ENCODE measurements around the gene HCFC1.

Gene HCFC1

DNA sequence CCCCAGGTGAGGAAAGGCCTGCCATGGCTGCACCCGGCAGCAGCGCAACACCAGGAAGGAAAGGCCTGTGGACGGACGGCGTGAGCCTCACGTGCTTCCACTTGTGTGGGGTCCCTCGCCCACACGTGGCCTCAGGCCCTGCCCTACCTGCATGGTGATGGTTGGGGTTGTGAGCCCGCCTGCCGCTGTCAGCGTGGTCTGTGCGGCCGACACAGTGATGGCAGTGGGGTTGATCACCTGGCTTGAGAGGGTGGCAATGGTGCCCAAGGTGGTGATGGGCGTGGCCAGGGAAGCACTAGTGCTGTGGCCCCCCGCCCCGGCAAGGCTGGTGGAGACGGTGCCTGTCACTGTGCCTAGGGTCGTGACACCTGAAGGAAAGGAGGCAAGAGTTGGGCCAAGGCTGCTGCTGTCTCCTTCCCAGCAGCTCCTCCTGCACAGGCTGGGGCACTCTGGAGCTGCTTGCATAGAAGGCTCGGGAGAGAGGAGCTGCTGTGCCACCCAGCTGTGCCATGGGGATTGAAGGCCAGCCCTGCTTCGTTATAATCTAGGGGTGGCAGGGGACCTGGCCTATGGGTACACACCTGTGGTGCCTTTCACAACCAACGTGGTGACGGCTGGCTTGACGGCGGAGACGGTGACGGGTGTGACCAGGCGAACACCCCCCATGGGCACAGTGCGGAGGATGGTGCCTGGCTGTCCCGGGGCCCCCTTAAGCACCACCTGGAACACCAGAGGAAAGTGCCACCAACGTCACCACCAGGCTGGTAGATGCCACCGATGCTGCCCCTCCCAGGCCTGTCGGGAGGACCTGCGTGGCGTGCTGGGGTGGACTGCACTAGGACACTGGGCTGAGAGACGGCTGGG is 15.3 kb downstream of the HCFC1 start:
- no peak for DNase-seq (ENCODE audit: low spot score)

DNA sequence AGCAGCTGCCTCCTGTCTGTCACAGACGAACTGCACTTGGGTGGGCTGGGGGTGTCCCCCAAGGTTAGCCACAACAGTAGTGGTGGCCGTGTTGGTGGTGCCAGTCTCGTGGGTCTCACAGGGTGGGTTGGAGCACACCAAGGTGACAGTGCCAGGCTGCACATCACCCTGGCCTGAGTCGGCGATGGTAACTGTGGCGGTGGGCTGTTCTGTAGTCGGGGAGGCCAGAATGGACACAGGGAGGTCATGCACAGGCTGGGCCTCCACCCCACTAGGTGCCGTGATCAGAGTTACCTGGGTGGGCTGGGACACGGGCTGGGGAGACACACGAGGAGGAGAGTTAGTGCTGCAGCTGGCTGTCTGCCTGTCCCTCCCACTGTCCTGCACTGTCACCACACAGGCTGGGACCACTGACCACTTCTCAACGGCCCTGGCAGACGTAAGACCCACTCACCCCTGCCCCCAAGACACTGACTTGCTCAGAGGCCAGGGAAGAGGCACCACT is 16.3 kb downstream of the HCFC1 start:
- DNase-seq (ENCODE audit: low spot score), result no peak

DNA sequence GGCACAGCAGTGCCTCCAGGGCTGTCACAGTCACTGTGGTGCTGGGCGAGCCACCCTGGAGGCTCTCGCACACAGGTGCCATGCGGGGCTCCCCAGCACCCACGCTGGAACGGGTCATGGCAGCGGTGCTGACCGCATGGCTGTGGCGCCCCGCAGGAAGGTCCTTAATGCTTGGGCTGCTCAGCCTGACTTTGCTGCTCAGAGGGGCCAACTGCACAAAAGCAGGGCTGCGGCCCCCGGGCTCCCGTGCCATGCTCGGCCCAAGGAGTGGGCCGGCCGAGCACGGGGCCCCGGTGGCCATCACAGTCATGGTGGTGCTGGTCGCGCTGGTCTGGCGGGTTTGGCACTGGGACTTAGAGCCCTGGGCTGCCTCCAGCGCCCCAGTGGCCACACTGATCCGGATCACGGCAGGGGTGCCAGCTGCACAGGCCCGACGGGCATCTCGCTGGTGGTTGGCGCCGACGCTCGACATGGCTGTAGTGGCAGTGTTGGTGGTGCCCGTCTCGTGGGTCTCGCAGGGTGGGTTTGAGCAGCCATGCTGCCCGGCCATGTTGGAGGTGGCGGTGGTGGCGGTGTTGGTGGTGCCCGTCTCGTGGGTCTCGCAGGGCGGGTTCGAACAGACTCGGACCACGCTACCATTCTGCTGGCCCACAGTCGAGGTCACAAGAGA is 16.9 kb downstream of the HCFC1 start:
- DNase-seq (ENCODE audit: low spot score), result no peak

DNA sequence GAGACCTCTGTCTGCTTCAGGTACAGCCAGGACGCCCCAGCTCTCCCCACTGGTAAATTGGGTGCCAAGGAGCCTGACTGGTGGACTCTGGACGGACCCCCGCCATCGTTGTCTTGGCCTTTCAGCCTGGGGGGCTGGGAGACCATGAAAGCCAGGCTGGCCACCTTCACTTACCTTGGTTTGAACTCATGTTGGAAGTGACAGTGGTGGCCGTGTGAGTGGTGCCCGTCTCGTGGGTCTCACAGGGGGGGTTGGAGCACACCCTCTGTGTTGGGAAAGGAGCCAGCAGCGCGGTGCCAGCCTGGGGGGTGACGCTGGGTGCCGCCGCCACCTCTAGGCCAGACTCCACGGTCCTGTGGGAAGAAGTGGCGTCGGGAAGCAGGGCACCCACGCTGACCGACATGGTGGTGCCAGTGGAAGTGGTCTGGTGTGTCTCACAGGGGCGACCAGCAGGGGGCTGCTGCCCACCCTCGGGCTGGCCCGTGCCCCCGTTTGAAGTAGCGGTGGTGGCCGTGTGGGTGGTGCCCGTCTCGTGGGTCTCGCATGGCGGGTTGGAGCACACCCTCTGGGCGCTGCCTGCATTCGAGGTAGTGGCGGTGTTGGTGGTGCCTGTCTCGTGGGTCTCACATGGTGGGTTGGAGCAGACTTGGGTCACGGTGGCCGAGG is 17.6 kb downstream of the HCFC1 start:
- DNase-seq (ENCODE audit: low spot score), result no peak

DNA sequence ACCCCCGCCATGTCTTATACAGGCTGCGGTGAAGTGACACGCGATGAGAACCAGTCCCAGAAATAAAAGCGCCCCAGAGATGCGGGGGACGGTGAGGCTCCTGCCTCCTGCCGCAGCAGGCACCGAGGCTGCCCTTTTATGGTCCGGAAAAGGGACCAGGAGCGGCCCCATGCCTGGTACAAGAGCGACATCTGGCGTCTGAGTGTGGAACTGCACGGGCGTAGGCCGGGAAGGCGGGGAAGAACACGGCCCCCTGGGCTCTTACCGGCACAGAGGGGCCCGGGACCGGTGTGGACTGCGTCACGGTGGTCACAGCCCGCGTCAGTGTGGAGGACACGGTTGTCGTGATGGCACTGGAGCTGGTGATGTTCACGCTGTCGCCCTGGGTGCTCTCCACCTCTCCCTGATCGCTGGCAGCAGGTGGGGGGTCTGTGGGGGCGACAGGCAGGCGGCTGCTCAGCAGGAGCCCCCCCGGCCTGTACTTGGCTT is 18.2 kb downstream of the HCFC1 start:
- DNase-seq (ENCODE audit: low spot score), result peak; percentile 80

DNA sequence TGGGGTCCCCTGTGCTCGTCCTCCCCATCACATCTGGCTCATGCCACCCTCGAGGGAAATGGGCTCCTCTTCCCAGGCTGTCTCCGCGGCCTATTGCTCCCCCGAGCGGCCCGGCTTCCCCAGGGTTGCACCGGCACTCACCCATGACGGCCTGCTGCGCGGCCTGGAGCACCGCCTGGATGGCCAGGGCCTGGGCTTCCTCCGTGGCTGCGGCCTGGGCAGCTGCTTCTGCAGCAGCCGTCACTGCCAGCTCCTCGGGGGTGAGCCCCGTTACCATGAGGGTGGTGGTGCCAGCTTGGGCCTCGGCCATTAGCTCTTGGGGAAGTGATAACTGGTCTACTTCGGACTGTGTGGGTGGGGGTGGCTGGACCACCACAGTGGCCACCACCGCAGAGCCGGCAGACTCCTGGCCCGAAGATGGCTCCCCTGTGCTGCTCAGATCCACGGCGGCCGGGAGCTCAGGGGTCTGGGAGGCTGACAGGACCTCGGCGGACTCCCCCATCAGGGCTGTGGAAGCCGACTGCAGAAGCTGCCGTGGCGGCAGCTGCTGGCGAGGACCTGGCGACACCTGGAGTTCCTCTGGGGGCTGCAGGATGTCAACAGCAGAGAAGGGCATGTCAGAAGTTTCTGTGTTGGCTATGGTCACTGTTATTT is 19.1 kb downstream of the HCFC1 start:
- DNase-seq (ENCODE audit: low spot score), result no peak

DNA sequence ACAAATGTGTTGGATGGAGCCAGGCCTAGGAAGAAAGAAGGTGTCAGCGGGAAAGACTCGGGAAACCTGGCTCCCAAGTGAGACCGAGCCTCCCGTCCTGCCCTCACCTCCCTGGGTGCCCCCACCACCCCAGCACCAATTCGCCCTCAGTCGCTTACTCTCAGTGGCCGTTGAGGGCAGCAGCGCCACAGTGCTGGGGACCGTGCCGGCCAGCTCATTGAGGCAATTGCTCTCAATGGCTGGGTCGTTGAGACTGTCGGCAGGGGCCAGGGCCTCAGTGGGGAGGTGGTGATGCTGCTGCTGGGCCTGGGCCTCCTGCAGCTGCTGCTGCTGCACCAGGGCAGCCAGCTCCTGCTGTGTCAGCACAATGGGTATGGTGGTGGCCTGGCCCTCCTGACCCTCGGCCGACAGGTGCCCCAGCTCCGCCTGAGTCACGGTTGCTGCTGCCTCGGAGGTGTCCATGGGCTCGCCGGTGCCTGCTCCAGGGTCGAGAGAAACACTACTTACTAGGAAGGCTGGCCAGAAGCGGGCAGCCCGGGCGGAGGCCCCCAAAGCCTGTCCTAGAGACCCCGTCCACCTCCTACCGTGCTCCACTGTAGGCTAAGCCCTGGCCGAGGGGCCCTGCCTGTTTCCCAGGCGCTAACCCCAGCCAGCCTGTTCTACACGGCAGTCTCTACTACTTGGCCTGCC is 19.8 kb downstream of the HCFC1 start:
- DNase-seq (ENCODE audit: low spot score), result no peak

DNA sequence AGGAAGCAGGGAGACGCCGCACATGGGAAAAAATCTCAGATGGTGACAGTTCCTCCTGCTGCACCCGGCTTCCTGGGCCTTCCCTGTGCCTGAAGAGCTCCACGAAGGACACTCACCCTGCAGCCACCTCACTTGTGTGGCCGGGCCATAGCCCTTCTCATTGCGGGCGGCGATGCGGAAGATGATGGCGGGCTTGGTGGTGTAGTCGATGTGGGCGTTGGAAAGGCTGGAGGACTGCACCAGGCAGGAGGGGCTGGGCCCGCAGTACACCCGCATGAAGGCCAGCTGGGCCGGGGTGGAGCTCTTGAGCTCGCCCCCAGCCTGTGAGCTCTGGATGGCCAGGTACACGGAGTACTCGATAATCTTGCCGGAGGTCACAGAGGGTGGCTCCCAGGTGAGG is 21.5 kb downstream of the HCFC1 start:
- DNase-seq (ENCODE audit: low spot score), result no peak

DNA sequence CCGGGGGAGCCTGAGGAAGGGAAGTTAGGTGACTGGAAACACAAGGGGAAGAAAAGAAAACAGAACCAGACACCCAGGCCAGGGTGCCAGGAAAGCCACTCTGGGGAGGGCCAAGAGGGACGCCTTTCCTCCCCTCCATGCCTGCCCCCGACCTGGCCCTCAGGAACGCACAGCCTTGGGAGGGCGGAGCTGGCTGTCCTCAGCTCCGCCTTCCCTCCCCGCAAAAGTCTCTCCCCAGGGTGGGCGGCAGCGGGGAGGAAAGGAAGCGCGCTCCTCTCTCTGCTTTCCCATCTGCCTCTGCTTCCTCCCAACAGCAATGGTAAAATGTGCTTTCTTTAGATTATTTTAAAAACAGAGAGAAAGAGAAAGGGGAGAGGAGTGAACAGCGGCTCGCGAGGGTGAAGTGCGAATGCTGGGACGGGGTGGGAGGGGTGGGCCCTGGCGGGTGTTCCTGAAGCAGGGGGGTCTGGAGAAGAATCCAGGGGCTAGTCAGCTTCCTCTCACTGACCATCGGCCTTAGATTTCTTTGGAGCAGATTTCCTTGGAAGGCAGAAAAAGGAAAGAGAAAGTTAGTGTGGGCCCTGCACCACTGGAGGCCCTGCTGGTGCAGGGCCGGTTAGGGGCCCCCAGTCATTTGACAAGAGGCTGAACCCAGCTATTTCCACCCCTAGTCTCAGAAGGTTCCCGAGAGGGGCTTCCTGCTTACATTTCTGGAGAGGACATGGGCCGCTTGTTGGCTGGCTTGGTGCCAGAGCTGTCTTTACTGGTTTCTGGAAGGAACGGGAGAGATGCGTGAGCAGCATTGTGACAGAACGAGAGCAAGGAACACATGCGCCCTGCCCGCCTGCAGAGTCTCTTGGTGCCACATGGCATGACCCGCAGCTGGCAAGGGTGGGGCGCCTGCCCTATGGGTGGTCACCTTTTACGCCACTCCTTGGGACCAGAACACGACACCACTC is 22.5 kb downstream of the HCFC1 start:
- DNase-seq (ENCODE audit: low spot score), result no peak

DNA sequence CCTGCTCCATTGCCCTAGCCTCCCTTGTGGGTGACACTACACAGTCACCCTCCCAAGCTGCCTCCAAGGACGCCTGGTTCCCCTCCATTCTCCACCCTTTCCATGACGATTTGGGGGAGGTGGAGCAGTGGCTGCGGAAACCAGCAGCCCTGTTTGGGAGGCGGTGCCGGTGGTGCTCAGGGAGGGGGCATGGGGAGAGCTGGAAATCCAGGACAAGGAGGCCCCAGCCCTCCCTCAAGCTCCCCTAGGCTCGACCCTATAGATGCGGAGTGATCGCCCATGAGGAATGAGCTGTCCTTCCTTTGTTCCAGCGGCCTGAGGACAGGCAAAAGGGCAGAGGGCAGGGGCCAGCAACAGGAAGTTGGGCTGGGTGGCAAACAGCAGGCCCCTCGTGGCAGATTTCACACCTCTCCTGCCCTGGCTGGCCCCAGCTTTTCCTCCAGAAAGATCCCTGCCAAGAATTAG is 23.6 kb downstream of the HCFC1 start:
- no peak for DNase-seq (ENCODE audit: low spot score)

DNA sequence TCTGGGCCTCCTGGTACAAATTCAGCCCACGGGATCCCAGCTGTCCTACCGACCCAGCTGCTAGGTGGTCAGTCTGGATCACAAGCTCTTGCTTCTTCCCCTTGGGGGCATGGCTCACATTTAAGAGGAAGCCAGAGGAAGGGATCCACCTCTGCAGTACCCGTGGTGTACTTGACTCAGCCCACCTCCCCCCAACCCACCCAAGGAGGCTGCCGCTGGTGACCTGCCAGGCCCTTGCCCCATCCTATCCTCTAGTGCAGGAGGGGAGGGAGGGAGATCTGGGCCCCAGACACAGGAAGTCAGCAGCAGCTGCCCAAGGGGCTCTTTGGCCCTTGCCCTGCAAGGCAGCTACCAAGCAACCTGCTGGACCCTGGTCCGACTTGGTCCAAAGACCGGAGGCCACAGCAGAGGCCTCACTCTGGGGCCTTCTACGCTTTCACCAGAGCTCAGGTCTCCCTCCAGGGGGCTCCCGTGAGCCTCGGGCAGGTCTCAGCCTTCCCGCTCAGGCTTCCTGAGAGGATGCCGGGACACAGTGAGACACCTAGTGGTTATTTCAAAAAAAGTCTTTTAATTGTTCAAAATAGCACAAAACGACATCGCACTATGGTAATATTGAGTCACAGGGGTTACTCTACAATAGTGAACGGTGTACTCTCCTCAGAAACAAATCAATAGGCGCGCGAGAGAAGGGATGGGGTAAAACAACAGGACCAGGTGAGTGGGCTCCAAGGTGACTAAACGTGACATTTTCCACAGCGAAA is 24.4 kb downstream of the HCFC1 start:
- DNase-seq (ENCODE audit: low spot score), result peak; percentile 78

DNA sequence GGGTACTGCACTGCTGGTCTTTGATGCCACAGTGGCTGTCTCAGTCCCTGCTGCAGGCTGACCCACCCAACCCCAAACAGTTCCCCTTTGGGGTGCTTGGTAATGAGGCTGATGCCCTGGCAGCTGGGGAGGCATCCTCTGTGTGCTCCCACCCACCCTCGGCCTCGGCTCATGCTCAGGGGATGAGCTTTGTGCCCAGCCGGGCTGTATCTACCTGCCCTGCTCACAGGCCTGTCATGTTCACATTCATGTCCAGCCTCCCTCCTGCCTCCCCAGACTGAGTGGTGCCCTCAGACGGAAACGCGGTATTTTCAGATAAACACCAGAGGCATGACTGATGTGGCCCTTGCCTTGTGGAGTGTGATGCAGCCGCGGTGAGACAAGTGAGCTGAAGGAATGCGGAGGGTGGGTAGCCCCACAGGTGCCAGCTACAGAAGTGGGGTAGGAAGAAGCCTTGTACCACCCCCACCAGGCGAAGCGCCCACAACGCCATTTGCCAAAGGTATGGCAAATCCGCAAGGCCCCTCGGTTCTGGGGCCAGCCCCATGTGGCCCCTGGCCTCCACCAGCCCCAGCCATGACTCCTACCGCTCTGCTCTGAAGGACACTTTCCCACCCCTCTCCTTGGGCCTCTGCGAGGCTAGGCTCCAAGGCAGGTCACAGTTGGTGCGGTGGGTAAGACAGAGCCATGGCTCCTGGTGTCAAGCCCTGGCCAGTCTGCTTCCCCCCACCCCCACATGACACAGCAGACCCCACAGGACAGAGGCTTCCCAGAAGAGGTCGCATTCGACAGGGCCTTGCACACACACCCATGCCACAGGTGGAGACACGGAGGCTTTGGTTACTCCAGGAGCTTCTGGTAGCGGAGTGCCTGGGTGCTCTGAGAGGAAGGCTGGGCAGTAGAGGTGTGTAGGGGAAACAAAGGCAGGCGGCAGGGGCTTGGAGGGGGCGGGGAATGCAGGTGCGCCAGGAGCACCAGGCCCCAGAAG is 25.4 kb downstream of the HCFC1 start:
- no peak for DNase-seq (ENCODE audit: low spot score)

DNA sequence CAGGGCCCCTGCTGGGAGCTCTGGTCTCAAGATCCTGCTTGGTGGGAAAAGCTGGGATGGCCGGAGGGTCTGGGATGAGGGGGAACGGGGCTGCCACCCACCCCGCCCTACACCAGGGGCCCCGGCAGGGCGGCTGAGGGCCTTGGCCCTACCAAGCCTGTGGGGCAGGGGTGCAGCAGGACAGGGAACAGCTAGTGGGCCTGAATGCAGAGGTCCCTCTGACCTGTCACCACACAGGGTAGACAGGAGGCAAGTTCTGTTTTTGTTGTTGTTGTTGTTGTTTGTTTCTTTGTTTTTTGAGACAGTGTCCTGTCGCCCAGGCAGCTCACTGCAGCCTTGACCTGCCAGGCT is 26.8 kb downstream of the HCFC1 start:
- no peak for DNase-seq (ENCODE audit: low spot score)

DNA sequence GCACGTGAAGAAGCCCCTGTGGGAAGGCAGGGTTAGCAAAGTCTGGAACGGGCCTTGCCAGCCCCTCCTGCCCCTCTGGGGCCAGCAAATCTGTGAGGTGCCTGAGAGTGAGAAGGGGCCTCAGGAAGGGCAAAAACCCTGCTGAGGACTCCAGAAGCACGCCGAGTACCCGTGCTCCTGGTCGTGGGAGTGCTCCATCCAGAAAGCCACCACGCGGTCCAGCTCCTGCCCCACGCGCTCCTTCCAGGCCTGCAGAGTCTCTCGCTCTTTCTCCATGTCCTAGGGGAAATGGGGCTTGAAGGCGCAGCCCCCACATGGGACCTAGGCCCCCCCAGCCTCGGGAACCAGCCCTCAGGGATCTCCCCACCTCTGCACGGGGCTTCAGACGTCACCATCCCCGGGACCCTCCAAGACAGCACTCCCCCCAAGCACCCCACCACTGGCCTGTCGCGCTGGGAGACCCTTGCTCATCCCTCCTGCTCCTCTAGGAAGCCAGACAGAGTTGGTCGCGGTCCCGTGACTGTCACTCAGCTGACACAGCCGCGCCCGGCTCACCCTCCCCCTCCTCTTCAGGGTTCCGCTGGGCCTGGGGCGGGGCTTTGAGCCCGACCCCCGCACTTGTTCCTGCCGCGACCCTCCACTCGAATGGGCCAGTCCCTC is 27.3 kb downstream of the HCFC1 start, which contains the start of gene RENBP:
Gene RENBP (minus strand): TSS at position 504 of the 660 bp plus-strand sequence. CDS start 33 bp downstream, at position 471.
- peak; percentile 73 for DNase-seq (ENCODE audit: low spot score)

DNA sequence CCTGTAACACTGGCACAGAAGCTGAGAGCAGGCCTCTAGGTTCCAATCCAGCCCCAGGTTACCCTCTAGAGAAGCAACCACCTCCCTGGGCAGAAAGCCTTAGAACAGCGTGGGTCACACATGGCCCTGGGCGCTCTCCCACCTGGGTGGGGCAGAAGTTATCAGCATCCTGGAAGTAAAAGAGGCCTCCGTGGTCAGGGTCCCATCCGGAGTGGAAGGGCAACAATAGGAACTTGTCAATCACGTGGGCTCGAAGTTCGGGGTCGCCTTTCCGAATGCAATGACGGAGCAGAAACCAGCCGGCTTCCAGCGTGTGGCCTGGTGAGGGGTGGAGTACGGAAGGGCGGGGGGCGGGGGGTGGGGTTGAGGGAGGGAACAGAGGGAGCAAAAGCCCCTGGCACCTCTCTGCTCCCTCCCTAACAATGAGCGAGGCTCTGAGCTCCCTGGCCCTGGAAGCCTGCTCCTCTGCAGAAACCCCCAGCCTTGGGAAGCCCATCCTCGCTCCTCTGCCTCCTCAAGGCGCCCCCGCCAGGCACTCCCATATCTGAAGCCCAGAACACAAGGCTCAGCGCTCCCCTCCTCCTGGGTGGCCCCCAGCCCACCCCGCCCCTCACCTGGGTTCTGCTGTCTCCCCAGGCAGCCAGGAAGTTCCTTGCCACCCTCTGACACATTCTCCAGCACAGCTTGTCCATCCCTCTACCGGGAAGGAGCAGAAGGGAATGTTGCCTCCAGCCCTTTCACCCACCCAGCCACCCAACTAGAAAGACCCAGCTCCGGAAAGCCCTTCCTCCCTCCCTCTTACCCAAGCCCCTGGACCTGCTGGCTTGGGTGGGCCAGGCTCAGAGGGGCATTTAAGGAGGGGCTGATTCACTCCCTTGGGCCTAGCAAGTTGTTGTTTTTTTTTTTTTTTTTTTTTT is 30.0 kb downstream of the HCFC1 start:
- no peak for DNase-seq (ENCODE audit: low spot score)

DNA sequence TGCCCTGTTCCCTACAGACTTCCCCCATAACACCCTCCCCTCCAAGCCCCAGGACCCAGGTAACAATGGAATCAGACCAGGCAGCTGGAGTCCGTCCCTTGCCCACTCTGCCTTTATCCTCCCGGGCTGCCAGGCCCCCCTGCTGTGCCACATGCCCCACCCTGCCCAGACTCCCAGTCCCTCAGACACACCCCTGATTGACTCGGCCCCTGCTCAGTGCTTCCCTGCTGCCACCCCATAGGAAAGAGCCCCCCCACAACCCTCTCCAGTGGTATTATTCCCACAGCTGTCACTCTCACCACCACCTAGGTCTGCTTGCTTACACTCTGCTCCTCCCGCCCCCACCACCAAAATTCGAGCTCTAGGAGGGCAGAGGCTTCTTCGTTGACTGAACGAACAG is 32.0 kb downstream of the HCFC1 start:
- DNase-seq (ENCODE audit: low spot score), result no peak
